Osteoblast (primary cell): ENCODE data around the gene WWC1. TPM values are rescaled to one million over a fixed set of nuclear protein-coding genes. Genes with fewer than 3 reads are reported as not detected.

ENCODE experiments used
- DNase-seq: peaks from one replicate; pipeline ENCODE4 v3.0.0; 2011; ENCODE audit warnings: low spot score, mixed read lengths; ENCODE audit not compliant: insufficient read length; ENCODE audit errors: missing footprints
- H2AFZ ChIP-seq: 2 replicates; pipeline ENCODE4 v1.6.0; 2011; ENCODE audit warnings: mild to moderate bottlenecking, low read length
- H3K27ac ChIP-seq: 2 replicates; pipeline ENCODE4 v1.5.1; 2011; ENCODE audit warnings: mild to moderate bottlenecking, low read depth, low read length, moderate library complexity
- H3K27me3 ChIP-seq: 2 replicates; pipeline ENCODE4 v1.6.0; 2012; ENCODE audit warnings: mild to moderate bottlenecking, control low read depth, inconsistent platforms, low read length, moderate library complexity; ENCODE audit not compliant: insufficient read depth
- H3K36me3 ChIP-seq: 2 replicates; pipeline ENCODE4 v1.5.1; 2011; ENCODE audit warnings: mild to moderate bottlenecking, low read length, control low read depth, moderate library complexity; ENCODE audit not compliant: insufficient read depth
- H3K4me1 ChIP-seq: 2 replicates; pipeline ENCODE4 v1.5.1; 2011; ENCODE audit warnings: mild to moderate bottlenecking, low read length, control low read depth, moderate library complexity; ENCODE audit not compliant: insufficient read depth
- H3K4me2 ChIP-seq: 2 replicates; pipeline ENCODE4 v1.6.0; 2011; ENCODE audit warnings: mild to moderate bottlenecking, low read length; ENCODE audit not compliant: insufficient read depth
- H3K4me3 ChIP-seq: fragments of 200-600 bp; sonication (generic); 3 replicates; pipeline ENCODE4 v1.5.1; 2012; ENCODE audit warnings: mild to moderate bottlenecking, low read length, inconsistent platforms; ENCODE audit not compliant: insufficient read depth
- H3K79me2 ChIP-seq: 2 replicates; pipeline ENCODE4 v1.6.0; 2012; ENCODE audit warnings: mild to moderate bottlenecking, low read length, control low read depth, inconsistent platforms; ENCODE audit not compliant: insufficient read depth
- H3K9me3 ChIP-seq: 2 replicates; pipeline ENCODE4 v1.5.1; 2011; ENCODE audit warnings: low read depth, low read length, control low read depth
- H4K20me1 ChIP-seq: 2 replicates; pipeline ENCODE4 v1.6.0; 2012; ENCODE audit warnings: mild to moderate bottlenecking, low read length, control low read depth; ENCODE audit not compliant: insufficient read depth
- CTCF ChIP-seq: IDR thresholded peaks from 2 replicates; pipeline ENCODE4 v1.5.1; 2011; ENCODE audit warnings: mild to moderate bottlenecking, low read depth, low read length, moderate library complexity; ENCODE audit errors: extremely low read depth
- total RNA-seq: library from RNA; depleted of rRNA; stranded (reverse); fragments of >200 nt; gene quantifications from 2 replicates; pipeline ENCODE4 v1.2.3, GENCODE V29; 2012

WWC1 gene
- total RNA-seq, 1 donor: 1.4 TPM

GRCh38 chr5:168447808-168448207, 156.4 kb downstream of the WWC1 start:
- H3K4me3 ChIP-seq: no peak overlapping the region
- H3K36me3 ChIP-seq: no peaks in the 10 kb centered on the region
- H3K9me3 ChIP-seq: no peaks in the 10 kb centered on the region
- no peak for TF ChIP-seq CTCF
- no peak overlapping the region for H3K27ac ChIP-seq
- no peaks in the 10 kb centered on the region for H3K27me3 ChIP-seq
- no peak for DNase-seq
- no peaks in the 10 kb centered on the region for H3K4me1 ChIP-seq
- no peaks in the 10 kb centered on the region for H3K79me2 ChIP-seq
- no peak overlapping the region for H3K4me2 ChIP-seq
- H2AFZ ChIP-seq: no peak overlapping the region
- no peaks in the 10 kb centered on the region for H4K20me1 ChIP-seq

- no peak for TF ChIP-seq CTCF
- Histone ChIP-seq H3K36me3 (no peaks in the 10 kb centered on the region), H3K4me3 (no peak overlapping the region), H3K27me3 (no peaks in the 10 kb centered on the region), H3K4me2 (no peak overlapping the region), H2AFZ (no peak overlapping the region), H3K4me1 (no peaks in the 10 kb centered on the region), H3K79me2 (no peaks in the 10 kb centered on the region), H3K27ac (no peak overlapping the region), H3K9me3 (no peaks in the 10 kb centered on the region), H4K20me1 (no peaks in the 10 kb centered on the region)
- DNase-seq: no peak
Observed at GRCh38 chr5:168449166-168449565, 157.7 kb downstream of the WWC1 start.

DNA sequence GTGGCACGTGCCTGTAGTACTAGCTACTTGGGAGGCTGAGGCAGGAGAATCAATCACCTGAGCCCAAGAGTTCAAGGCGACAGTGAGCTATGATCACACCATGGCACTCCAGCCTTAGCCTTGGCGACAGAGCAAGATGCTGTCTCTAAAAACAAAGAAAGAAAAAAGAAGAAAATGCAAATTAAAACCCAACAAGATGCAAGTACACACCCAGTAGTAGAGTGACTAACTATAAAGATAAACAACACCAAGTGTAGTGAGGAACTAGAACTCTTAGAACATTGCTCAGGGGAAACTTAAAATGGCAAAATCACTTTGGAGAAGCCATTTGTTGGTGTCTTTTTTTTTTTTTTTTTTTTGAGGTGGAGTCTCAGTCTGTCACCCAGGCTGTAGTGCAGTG, 160.1 kb downstream of the WWC1 start:
- no peaks in the 10 kb centered on the region for H4K20me1 ChIP-seq
- H3K27ac ChIP-seq: no peak overlapping the region
- no peaks in the 10 kb centered on the region for H3K4me1 ChIP-seq
- H2AFZ ChIP-seq: no peak overlapping the region
- TF ChIP-seq CTCF: no peak
- no peaks in the 10 kb centered on the region for H3K27me3 ChIP-seq
- no peak overlapping the region for H3K4me2 ChIP-seq
- no peak for DNase-seq
- no peak overlapping the region for H3K4me3 ChIP-seq
- H3K36me3 ChIP-seq: no peaks in the 10 kb centered on the region
- H3K79me2 ChIP-seq: no peaks in the 10 kb centered on the region
- H3K9me3 ChIP-seq: no peaks in the 10 kb centered on the region

- H3K79me2 ChIP-seq: no peaks in the 10 kb centered on the region
Observed at GRCh38 chr5:168455201-168455600, 163.8 kb downstream of the WWC1 start.

More at GRCh38 chr5:168455201-168455600, 163.8 kb downstream of the WWC1 start:
- H3K27me3 ChIP-seq: no peaks in the 10 kb centered on the region
- H3K27ac ChIP-seq: no peak overlapping the region
- no peak overlapping the region for H3K4me3 ChIP-seq
- TF ChIP-seq CTCF: no peak
- no peaks in the 10 kb centered on the region for H4K20me1 ChIP-seq
- no peak overlapping the region for H2AFZ ChIP-seq
- DNase-seq: no peak
- peaks cover 4% of the 10 kb centered on the region for H3K36me3 ChIP-seq
- no peaks in the 10 kb centered on the region for H3K4me1 ChIP-seq
- H3K4me2 ChIP-seq: no peak overlapping the region
- no peaks in the 10 kb centered on the region for H3K9me3 ChIP-seq
